Skeletal muscle cell (primary cell): ENCODE measurements around the gene SALL3.

Experiments
- DNase-seq: peaks from one replicate; pipeline ENCODE4 v3.0.0-alpha.2; 2010; ENCODE audit warnings: low read depth
- H3K4me3 ChIP-seq: 2 replicates; pipeline ENCODE4 v1.5.1; 2011; ENCODE audit warnings: low read depth, mild to moderate bottlenecking, control low read depth, low read length, moderate library complexity

SALL3 gene

DNA sequence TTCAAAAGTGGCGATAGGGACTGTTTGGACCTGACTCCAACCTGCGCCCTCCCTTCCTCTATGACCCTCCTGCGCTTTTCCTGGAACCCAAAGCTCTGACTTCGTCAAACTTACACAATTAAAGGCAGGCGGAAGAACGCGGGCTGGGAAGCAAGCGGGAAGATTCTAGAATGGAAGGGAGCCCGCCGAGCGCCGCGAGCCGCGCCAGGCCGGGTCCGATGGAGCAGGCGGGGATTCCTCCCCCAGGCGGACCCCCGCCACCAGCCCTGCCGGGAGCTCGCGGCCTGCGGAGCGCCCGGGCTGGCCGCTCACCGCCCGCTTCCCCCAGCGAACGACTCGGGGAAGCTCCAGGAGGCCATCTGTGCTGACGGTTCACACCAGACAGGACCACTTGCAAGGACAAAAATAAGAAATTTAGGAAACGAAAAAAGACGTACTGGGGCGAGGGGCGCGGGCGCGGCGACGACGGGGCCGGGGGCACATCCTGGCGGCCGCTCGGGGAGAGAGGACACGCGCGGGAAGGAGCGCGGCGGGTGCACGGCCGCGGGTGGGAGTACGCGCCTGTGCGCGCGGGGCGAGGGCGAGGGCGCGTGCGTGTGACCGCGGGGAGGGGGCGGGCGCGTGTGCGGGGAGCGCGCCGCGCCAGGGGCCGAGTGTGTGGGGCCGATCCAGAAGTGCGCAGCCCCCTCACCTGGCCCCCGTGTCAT, 1.1 kb upstream of the SALL3 start:
- no peak for DNase-seq
- no peak overlapping the region for H3K4me3 ChIP-seq

DNA sequence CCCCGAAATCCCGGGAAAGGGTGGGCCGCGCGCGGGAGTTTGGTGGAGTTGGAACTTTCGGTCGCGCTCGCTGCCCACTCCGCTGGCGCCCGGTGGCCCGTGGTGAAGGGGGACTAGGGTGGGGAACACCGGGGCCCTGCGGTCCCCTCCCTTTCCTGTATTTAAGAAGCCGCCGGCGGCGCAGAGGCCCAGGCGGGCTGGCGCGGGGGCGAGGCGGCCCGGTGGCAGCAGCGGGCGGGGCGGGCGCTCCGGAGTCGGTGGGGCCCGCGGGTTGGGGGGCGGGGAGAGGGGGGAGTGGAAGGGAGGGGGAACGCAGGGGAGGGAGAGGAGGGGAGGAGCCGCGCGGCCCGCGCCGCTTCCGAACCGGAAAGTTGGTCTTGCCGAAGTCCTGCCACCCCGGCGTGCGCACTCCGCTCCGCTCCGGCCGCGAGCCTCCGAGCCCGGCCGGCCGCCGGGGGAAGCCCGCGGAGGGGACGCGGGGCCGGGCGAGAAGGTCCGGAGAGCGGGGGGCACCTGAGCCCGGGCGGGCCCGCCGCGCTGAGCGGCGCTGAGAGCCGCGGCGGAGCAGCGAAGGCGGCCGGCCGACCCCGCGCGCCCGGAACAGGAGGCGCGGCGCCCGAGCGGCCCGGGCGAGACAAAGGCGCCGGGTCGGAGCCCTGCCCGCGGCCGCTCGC, 425 bp upstream of the SALL3 start:
- H3K4me3 ChIP-seq, result no peak overlapping the region
- no peak for DNase-seq

DNA sequence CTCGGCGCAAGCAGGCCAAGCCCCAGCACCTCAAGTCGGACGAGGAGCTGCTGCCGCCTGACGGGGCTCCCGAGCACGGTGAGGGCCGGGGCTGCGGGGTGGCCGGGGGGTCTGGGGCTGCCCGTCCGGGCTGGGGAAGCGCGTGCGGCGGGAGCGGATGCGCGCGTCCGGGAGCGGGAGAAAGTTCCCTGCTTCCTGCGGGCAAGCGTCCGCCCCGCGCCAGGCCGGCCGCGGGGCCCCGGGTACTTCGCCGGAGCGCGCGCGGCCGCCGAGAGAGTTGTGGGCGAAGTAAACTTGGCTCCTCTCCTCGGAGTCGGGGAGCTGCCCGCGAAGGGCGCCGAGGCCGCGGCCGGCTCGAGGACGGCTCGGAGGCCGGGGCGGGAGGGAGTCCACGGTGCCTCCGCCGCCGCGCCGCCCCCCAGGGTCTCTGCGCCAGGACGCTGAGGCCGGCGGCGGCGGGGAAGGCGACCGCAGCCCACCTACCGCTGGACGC, 707 bp downstream of the SALL3 start:
- no peak for DNase-seq

DNA sequence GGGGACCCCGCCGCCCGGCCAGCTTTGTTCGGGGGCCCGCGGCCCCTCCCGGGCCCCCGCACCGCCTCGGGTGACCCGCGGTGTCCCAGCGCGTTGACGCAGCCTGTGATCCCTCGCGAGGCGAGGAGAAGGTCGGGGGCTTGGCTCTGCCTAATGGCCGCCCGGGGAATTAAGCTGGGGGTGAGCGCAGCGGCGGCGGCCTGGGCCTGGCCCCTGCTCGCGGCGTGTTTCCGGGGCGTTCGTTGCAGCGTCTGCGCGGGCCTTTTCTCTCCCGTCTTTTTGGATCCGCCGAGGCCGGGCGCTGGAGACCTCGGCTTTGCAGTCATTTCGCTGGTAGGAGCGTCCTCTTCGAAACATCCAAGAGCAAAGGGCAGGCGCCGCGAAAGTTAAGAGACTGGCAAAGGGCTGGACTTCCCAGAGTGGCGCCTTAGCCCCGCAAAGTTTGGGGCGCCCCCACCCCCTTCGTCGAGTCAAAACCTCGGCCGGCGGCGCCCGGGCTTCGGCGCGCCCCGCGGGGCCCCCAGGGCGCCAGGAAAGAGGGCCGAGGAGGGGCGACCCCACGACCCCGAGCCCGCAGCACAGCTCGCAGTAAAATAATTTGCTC, 1.3 kb downstream of the SALL3 start:
- H3K4me3 ChIP-seq, result no peak overlapping the region
- no peak for DNase-seq

More for the DNA sequence above, 707 bp downstream of the SALL3 start:
- no peak overlapping the region for H3K4me3 ChIP-seq

DNA sequence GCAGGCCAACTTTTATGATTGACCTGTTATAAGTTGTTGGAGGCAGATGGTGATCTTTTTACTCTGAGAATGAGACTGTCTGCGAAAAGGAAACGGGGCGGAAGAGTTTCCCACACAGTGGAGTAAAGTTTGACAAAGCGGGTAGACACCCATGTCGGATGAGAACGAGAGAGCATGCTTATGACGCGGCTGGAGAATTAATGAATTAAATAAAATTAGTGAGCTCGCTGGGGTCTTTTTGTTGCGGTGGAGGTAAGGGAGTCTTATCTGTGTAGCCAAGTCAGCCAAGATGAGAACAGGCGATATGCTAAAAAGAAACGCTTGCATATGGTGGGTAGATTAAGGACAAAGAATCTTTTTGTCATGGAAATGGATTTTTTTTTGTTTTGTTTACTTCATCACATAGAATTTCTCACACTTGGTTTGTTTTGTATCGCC, 1.8 kb downstream of the SALL3 start:
- DNase-seq, result no peak

DNA sequence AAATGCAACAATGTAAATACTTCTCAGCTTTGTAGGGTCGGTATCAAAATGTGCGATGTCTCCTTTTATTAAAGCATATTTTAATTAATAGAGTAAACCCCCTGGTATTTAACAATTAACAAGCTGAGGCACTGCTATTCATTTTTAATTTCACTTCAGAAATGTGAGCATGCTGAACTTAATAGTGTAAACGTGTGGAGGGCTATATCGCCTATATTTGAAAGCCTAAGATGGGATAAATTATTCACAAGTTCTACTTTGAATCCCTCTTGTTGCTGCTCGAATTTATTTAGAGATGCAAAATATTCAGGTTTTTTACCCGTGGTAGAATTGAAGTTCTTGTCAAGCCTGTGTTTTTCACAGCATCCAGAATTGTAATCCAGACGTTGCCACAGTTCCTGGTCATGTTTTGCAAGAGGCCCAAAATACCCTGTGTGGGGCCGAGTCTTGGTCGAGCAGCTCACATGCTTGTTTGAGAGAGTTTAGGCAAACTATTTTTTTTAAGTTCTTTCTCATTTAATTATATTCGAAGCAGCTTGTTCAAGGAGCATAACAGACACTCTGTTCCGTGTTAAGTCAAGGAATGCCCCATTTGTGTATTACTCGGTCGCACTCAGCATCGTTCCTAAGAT, 2.5 kb downstream of the SALL3 start:
- no peak overlapping the region for H3K4me3 ChIP-seq
- no peak for DNase-seq

More for the DNA sequence above, 1.8 kb downstream of the SALL3 start:
- H3K4me3 ChIP-seq, result no peak overlapping the region

DNA sequence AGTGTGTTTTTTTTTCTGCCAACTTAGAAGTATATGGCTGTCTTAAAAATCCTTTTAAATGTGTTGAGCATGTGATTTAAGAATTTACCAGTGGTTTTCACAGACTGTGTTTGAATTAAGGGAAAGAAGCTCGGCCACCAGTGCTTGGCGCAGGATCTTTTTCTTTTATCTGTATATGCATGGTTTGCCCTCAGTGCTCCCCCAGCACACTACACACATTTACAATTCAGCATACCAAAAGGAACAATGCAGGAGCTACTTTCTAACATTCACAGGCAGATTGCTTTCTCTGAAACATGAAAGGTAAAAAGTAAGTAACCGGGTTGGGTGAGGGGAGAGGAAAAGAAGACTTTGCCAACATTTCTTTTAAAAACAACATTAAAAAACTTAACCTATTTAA, 3.9 kb downstream of the SALL3 start:
- no peak for DNase-seq
- no peak overlapping the region for H3K4me3 ChIP-seq

DNA sequence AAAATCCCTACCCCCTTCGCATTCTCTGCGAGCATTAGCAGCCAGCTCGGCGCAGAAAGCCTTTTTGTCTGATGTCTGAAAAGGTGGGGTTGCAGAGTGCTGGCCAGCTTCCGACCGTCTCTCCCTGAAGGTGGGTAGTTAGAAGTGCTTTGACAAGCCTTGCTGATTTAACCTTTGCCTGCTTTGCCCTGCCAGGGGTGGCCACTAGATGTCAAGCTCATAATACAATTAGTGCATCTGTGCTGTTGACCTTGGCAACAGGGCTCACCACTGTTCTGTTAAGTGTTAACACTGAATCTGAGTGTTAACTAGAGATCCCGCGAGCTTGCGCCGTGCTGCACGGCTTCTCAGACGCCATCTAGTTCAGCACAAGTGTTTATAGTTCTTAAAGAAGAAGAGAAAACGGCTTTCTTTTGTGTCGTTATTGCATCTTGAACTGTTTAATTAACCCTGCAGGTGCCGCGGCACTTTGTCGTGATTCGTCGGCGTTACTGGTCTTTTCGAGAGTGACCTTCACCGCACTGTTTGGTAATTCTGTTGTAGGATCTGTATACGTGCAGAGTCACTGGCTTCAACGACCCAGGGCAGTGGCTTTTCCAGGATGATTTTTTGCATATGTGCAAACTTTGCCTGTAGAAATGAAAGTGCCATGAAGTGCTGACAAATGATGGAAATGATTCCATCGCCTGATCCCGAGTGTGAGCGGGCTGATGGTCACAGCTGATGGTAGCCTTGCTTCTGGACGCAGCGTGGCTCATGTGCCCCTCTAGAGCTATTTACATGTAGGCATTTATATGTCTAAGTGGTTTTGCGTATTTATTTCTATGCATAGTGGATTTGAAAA, 5.5 kb downstream of the SALL3 start:
- H3K4me3 ChIP-seq, result no peak overlapping the region
- DNase-seq, result no peak

DNA sequence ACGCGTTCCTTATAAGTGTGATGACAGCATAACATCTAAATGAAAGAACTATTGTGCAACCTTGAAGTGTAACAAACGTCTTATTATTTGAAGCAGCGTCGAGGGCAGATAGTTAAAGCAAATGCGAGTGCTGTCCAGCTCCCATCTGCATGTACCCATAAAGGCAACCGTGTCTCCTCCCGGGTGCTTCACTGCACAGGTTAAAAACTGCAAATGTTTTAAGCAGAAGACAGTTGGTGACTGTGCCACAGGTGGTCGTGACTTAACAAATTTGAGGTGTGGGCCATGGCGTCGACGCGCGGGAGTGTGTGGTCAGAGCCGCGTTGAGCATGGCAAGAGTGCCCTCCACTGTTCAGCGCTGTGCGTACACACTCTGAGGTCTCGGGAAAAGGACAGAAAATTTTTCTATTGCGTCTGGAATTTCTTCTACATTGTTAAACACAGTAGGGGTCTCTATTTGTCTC, 6.4 kb downstream of the SALL3 start:
- no peak overlapping the region for H3K4me3 ChIP-seq

DNA sequence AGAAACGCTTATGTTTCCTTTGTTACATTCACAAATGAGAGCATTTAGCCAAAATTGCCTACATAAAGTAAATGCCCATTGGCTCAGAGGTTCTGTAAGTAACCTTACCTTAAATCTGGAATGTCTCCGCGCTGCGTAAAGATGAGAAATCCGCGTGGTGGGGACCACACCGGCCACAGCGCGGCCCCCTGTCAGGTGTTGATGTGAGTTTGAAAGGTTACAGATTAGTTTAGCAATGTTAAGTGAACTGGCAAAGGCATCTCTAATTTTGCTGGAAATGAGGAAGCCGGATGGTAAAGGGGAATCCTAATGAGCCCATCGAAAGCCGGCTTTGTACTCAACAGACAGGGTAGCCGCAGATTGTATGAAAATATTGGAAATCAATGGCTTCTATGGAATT, 11.8 kb downstream of the SALL3 start:
- no peak for DNase-seq
- H3K4me3 ChIP-seq, result no peak overlapping the region

More for the DNA sequence above, 6.4 kb downstream of the SALL3 start:
- no peak for DNase-seq

DNA sequence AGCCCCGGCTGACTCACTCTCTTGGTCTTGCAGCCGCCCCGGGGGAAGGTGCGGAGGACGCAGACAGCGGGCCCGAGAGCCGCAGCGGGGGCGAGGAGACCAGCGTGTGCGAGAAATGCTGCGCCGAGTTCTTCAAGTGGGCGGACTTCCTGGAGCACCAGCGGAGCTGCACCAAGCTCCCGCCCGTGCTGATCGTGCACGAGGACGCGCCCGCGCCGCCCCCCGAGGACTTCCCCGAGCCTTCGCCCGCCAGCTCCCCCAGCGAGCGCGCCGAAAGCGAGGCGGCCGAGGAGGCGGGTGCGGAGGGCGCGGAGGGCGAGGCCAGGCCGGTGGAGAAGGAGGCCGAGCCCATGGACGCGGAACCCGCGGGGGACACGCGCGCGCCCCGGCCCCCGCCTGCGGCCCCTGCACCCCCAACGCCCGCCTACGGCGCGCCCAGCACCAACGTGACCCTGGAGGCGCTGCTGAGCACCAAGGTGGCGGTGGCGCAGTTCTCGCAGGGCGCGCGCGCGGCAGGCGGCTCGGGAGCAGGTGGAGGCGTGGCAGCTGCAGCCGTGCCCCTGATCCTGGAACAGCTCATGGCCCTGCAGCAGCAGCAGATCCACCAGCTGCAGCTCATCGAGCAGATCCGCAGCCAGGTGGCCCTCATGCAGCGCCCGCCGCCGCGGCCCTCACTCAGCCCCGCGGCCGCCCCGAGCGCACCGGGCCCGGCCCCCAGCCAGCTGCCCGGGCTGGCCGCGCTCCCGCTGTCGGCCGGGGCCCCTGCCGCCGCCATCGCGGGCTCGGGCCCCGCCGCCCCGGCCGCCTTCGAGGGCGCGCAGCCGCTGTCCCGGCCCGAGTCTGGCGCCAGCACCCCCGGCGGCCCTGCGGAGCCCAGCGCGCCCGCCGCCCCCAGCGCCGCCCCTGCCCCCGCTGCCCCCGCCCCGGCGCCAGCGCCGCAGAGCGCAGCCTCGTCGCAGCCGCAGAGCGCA, 12.7 kb downstream of the SALL3 start:
- H3K4me3 ChIP-seq, result no peak overlapping the region
- DNase-seq, result no peak

DNA sequence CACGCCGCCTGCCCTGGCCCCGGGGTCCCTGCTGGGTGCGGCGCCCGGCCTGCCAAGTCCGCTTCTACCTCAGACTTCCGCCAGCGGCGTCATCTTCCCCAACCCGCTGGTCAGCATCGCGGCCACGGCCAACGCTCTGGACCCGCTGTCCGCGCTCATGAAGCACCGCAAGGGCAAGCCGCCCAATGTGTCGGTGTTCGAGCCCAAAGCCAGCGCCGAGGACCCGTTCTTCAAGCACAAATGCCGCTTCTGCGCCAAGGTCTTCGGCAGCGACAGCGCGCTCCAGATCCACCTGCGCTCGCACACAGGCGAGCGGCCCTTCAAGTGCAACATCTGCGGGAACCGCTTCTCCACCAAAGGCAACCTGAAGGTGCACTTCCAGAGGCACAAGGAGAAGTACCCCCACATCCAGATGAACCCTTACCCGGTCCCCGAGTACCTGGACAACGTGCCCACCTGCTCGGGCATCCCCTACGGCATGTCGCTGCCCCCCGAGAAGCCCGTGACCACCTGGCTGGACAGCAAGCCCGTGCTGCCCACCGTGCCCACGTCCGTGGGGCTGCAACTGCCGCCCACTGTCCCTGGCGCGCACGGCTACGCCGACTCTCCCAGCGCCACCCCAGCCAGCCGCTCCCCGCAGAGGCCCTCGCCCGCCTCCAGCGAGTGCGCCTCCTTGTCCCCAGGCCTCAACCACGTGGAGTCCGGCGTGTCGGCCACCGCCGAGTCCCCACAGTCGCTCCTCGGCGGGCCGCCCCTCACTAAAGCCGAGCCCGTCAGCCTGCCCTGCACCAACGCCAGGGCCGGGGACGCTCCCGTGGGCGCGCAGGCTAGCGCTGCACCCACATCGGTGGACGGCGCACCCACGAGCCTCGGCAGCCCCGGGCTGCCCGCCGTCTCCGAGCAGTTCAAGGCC, 13.7 kb downstream of the SALL3 start:
- H3K4me3 ChIP-seq, result no peak overlapping the region
- DNase-seq, result no peak

DNA sequence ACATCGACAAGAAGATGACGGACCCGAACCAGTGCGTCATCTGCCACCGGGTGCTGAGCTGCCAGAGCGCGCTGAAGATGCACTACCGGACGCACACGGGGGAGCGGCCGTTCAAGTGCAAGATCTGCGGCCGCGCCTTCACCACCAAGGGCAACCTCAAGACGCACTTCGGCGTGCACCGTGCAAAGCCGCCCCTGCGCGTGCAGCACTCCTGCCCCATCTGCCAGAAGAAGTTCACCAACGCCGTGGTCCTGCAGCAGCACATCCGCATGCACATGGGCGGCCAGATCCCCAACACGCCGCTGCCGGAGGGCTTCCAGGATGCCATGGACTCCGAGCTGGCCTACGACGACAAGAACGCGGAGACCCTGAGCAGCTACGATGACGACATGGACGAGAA, 14.4 kb downstream of the SALL3 start:
- no peak overlapping the region for H3K4me3 ChIP-seq
- no peak for DNase-seq

DNA sequence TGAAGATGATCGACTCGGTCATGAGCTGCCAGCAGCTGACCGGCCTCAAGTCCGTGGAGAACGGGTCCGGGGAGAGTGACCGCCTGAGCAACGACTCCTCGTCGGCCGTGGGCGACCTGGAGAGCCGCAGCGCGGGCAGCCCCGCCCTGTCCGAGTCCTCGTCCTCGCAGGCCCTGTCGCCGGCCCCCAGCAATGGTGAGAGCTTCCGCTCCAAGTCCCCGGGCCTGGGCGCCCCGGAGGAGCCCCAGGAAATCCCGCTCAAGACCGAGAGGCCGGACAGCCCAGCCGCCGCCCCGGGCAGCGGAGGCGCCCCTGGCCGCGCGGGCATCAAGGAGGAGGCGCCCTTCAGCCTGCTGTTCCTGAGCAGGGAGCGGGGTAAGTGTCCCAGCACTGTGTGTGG, 14.9 kb downstream of the SALL3 start:
- no peak for DNase-seq
- no peak overlapping the region for H3K4me3 ChIP-seq

DNA sequence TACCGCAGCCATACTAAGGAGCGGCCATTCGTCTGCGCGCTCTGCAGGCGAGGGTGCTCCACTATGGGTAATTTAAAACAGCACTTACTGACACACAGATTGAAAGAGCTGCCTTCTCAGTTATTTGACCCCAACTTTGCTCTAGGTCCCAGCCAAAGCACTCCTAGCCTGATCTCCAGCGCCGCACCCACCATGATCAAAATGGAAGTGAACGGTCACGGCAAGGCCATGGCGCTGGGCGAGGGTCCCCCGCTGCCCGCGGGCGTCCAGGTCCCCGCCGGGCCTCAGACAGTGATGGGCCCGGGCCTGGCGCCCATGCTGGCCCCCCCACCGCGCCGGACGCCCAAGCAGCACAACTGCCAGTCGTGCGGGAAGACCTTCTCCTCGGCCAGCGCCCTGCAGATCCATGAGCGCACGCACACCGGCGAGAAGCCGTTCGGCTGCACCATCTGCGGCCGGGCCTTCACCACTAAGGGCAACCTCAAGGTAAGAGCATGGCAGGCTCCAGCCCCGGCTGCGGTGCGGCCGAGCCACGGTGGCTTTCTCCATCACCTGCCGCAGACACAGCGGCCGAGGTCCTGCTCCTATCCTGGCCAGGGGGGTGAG, 15.5 kb downstream of the SALL3 start:
- no peak for DNase-seq
- no peak overlapping the region for H3K4me3 ChIP-seq

DNA sequence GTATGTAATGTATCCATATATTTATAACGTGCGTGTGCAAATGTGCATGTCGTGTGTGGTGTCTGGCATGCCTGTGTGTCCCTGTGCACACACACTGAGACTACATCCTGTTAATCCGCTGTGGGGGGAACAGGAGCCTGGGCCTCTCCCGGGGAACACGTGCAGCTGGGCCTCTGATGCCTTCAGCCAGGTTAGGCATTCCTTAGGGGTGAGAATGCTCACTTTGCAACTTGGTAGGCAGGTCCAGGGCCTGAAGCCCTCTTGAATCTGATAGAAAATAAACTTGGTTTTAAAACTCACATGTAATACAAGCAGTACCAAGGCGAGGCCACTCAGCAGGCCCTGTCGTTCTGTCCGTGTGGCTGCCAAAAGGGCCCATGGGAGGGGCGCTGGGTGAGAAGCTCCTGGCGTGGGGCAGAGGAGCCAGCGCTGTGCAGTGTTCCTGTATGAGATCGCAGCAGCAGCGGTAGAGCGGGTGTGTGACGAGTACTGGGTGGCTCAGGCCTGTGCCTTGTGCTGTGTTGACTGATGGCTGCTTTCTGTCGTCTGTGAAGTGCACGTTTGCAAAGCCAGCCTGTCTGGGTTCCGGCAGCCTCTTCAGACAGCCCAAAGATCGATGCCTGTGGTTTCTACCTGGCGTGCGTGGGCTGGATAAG, 16.2 kb downstream of the SALL3 start:
- no peak overlapping the region for H3K4me3 ChIP-seq
- DNase-seq, result no peak
